ENCODE measurements around the gene INF2. TPM values are rescaled to one million over a fixed set of nuclear protein-coding genes. Genes with fewer than 3 reads are reported as not detected.

The INF2 gene
- total RNA-seq, 1 experiment from 2014 or later = 58.3 TPM

GRCh38 chr14:104717137-104717536, 27.7 kb downstream of the INF2 start:
- H4K91ac ChIP-seq (ENCODE audit: insufficient read length, low read depth, low read length) = no peak overlapping the region
- H2BK15ac ChIP-seq (ENCODE audit: low read depth, low read length) = no peak overlapping the region
- no peaks in the 10 kb centered on the region; a peak in 1 of 5 replicates for H3K9me3 Mint-ChIP-seq
- H3T11ph ChIP-seq (ENCODE audit: low read length) = no peak overlapping the region
- WGBS (ENCODE audit: extremely low coverage, insufficient read length, low lambda C conversion rate) = no CpG with 5 or more reads among the region's 22 CpGs
- H3K14ac ChIP-seq (ENCODE audit: insufficient read depth, low read length) = no peak overlapping the region
- peaks cover 1% of the 10 kb centered on the region; the same call in 1 of the 2 replicates for H3K27me3 Mint-ChIP-seq (ENCODE audit: low read depth)
- TF ChIP-seq, protein P1, sequence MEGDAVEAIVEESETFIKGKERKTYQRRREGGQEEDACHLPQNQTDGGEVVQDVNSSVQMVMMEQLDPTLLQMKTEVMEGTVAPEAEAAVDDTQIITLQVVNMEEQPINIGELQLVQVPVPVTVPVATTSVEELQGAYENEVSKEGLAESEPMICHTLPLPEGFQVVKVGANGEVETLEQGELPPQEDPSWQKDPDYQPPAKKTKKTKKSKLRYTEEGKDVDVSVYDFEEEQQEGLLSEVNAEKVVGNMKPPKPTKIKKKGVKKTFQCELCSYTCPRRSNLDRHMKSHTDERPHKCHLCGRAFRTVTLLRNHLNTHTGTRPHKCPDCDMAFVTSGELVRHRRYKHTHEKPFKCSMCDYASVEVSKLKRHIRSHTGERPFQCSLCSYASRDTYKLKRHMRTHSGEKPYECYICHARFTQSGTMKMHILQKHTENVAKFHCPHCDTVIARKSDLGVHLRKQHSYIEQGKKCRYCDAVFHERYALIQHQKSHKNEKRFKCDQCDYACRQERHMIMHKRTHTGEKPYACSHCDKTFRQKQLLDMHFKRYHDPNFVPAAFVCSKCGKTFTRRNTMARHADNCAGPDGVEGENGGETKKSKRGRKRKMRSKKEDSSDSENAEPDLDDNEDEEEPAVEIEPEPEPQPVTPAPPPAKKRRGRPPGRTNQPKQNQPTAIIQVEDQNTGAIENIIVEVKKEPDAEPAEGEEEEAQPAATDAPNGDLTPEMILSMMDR (conservative IDR thresholded peaks at IDR 0.05) = no peak
- no peaks in the 10 kb centered on the region for H3K27me3 ChIP-seq (ENCODE audit: insufficient read depth, low read length)
- H3K4me1 ChIP-seq (ENCODE audit: insufficient read depth, low read length) = no peaks in the 10 kb centered on the region
- peaks cover 2 to 33% (median 27%) of the 10 kb centered on the region in 3 experiments; a peak in 6 of 7 replicates for H3K36me3 Mint-ChIP-seq (ENCODE audit: insufficient read depth in 1 of 3, low read depth in 3 of 3)
- no peak overlapping the region for H2BK5ac ChIP-seq (ENCODE audit: insufficient read length, low read length)
- no peak overlapping the region for H2BK20ac ChIP-seq (ENCODE audit: low read depth, low read length, poor library complexity, severe bottlenecking)
- no peak overlapping the region for H3K4ac ChIP-seq (ENCODE audit: low read depth, low read length)
- no peak overlapping the region for H2BK12ac ChIP-seq (ENCODE audit: insufficient read length, low read depth, low read length)
- H3K23me2 ChIP-seq (ENCODE audit: insufficient read length, low read depth, low read length, poor library complexity, severe bottlenecking) = no peaks in the 10 kb centered on the region
- peaks cover 3% of the 10 kb centered on the region for H4K20me1 ChIP-seq (ENCODE audit: control insufficient read depth, insufficient read depth, insufficient read length)
- DNase-seq = no peak
- H3K79me2 ChIP-seq (ENCODE audit: insufficient read depth, low read length) = no peaks in the 10 kb centered on the region
- no peak overlapping the region for H4K5ac ChIP-seq (ENCODE audit: insufficient read length, low read depth, low read length)
- H3K56ac ChIP-seq (ENCODE audit: insufficient read length, low read depth, low read length) = no peak overlapping the region
- no peak overlapping the region for H3K4me3 Mint-ChIP-seq
- no peak overlapping the region for H3K27ac Mint-ChIP-seq
- H3K9me3 ChIP-seq (ENCODE audit: control insufficient read depth, low read depth, low read length) = no peaks in the 10 kb centered on the region
- H3K4me1 Mint-ChIP-seq = no peaks in the 10 kb centered on the region
- H2BK120ac ChIP-seq (ENCODE audit: low read depth, low read length, poor library complexity, severe bottlenecking) = no peak overlapping the region
- H3K9ac ChIP-seq (ENCODE audit: extremely low read depth, insufficient read length, low read length) = no peak overlapping the region
- H3K18ac ChIP-seq (ENCODE audit: insufficient read length, low read depth, low read length) = no peak overlapping the region
- no peaks in the 10 kb centered on the region for H3K79me1 ChIP-seq (ENCODE audit: insufficient read depth, low read depth, low read length, poor library complexity, severe bottlenecking)
- H2AFZ ChIP-seq (ENCODE audit: low read length) = no peak overlapping the region
- H2AK5ac ChIP-seq (ENCODE audit: insufficient read length, low read length) = no peak overlapping the region
- H3K4me2 ChIP-seq (ENCODE audit: insufficient read depth, insufficient read length, low read length) = no peak overlapping the region
- no peak overlapping the region for H4K8ac ChIP-seq (replicated peaks; ENCODE audit: insufficient read length, low read depth, low read length)
- H3K23ac ChIP-seq (ENCODE audit: insufficient read length, low read depth, low read length) = no peak overlapping the region
- no peak overlapping the region for H3K27ac ChIP-seq (ENCODE audit: insufficient read length, low read depth, low read length)

Measured in H9 (cell line).